Measurements from ENCODE around the gene FNDC11. TPM values are rescaled to one million over a fixed set of nuclear protein-coding genes. Genes with fewer than 3 reads are reported as not detected.
"Not testable (repeated sequence)": the region's sequence is repeated elsewhere in the genome, so short reads cannot be mapped to it uniquely, and the experiment has no call there.

Gene FNDC11
- total RNA-seq, 2 experiments from 2014 or later, result 1.7 to 1.8 TPM

DNA sequence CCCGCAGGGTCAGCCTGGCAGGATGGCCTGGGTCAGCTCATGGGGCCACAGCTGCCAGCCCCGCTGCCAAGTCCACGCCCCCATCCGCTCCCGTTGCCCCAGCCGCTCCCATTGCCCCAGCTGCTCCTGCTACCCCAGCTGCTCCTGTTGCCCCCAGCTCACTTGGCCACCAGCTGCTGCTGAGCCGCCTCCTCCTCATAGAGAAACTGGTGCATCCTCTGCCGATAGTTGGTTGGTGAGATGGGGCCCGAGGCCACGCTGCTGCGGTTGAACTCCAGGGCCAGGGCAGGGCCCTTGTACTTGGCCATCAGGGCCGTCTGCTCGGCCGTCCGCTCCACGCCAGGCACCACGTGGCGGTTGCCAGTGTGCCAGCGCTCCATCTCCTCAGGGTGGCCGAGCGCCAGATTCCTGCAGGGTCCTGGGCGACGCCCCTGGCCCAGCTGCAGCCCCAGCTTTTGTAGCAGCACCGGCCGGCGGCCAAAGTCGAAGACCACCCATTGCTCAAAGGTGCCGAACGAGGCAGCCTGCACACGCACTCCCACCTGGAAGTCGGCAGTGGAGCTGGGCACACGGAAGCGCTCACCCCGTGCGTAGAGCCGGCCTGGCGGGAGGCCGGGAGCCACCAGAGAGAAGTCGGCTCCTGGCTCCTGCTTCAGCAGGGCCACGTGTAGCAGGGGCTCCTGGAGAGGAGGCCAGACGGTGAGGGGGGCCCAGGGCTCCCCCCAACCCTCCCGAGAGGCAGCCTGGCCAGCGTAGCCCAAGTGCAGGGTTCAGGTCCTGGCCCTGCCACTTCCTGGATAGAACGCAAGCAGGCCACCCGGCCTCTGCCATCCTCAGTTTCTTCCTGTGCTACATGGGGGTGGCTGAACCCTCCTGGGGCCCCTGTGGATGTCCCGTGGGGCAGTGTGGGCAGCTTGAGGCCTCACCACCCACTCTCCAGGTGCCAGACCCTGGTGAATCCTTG, 15.3 kb downstream of the FNDC11 start:
- H3K4me3 Mint-ChIP-seq, result peak overlapping the region; percentile 45
- Histone ChIP-seq H3K4me3 (ENCODE audit: low read length) (peak overlapping the region; percentile 52), H3K4me1 (ENCODE audit: insufficient read depth, low read length) (peaks cover 52% of the 10 kb centered on the region), H3K9me3 (ENCODE audit: control insufficient read depth in 1 of 2, insufficient read depth in 1 of 2, low read length in 2 of 2) (peaks cover 0 to 7% of the 10 kb centered on the region in 2 experiments), H3K27ac (ENCODE audit: low read depth in 1 of 2, low read length in 2 of 2) (no peak overlapping the region), H3K36me3 (ENCODE audit: insufficient read depth, low read length) (peaks cover 15% of the 10 kb centered on the region), H3K27me3 (ENCODE audit: control insufficient read depth in 1 of 2, insufficient read depth in 2 of 2, low read length in 2 of 2) (no peaks in the 10 kb centered on the region)
- TF ChIP-seq, protein P1, sequence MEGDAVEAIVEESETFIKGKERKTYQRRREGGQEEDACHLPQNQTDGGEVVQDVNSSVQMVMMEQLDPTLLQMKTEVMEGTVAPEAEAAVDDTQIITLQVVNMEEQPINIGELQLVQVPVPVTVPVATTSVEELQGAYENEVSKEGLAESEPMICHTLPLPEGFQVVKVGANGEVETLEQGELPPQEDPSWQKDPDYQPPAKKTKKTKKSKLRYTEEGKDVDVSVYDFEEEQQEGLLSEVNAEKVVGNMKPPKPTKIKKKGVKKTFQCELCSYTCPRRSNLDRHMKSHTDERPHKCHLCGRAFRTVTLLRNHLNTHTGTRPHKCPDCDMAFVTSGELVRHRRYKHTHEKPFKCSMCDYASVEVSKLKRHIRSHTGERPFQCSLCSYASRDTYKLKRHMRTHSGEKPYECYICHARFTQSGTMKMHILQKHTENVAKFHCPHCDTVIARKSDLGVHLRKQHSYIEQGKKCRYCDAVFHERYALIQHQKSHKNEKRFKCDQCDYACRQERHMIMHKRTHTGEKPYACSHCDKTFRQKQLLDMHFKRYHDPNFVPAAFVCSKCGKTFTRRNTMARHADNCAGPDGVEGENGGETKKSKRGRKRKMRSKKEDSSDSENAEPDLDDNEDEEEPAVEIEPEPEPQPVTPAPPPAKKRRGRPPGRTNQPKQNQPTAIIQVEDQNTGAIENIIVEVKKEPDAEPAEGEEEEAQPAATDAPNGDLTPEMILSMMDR (IDR thresholded peaks at IDR 0.05), result no peak
- H3K4me1 Mint-ChIP-seq (ENCODE audit: low read depth), result peaks cover 16% of the 10 kb centered on the region
- ChIA-PET POLR2A (interaction anchor here (0.9 to 3.2 kb wide), 9 partner anchors 9 to 493 kb away, joined by 3 to 16 read pairs (median 4); partner anchors contain the start of genes PPDPF, SAMD10 and TCEA2), CTCF (interaction anchor here (1.4 kb wide), 1 partner anchor 32 kb away, joined by 5 read pairs; the partner anchor contains the start of gene PTK6)
- H3K27me3 Mint-ChIP-seq, result no peaks in the 10 kb centered on the region
- no peak overlapping the region for H3K27ac Mint-ChIP-seq
- no peaks in the 10 kb centered on the region for H3K36me3 Mint-ChIP-seq (ENCODE audit: low read depth)
- H3K9me3 Mint-ChIP-seq, result no peaks in the 10 kb centered on the region
- no peak for ATAC-seq (ENCODE audit: poor library complexity)
- DNase-seq, result peak in 1 of 14 experiments; percentile 44
- intact Hi-C loops (cut with DNase I, micrococcal nuclease), result loop anchor here in 1 of 2 experiments (2.0 kb wide), 1 partner anchor 16 kb away; no protein-coding TSS in a partner anchor

DNA sequence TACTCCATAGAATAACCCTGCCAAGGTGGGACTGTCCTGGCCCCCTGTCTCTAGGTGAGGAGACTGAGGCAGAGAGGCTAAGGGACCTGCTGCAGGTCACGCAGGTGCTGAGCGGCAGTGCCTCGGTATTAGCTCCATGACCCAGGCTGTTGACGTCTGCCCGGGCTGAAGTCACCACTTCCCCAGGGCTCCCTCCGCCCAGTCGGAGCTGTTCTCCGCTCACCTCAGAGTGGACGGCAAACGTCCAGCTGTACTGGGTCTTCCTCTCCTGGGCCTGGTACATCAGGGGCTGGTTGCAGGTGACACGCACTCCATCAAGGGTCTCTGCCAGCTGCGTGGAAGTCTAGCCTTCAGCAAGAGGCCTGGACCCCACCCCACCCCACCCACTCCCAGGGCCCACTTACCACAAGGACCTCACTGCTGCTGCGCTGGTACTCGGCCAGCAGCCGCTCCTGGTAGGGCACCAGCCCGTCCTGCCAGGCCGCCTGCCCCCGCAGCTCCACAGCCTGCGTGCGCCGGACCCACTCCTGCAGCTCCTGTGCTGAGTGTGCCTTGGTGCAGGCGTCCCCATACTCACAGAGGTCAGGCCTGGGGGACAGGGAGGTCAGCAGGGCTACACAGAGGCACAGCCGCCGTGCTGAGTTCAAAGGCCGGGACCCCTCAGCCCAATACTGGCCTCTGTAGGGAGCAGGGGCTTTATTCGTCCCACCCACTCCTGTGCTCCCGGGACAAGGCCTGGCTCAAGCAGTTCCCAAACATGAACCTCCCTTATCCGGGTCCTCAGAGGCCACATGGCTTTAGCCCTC, 16.5 kb downstream of the FNDC11 start:
- no peak overlapping the region for H3K4me3 Mint-ChIP-seq
- ChIA-PET CTCF (no interaction called here), POLR2A (interaction anchor here (3.2 kb wide), 1 partner anchor 71 kb away, joined by 11 read pairs; no protein-coding TSS in a partner anchor)
- Histone ChIP-seq H3K9me3 (ENCODE audit: control insufficient read depth in 1 of 2, insufficient read depth in 1 of 2, low read length in 2 of 2) (peaks cover 0 to 4% of the 10 kb centered on the region in 2 experiments), H3K27ac (ENCODE audit: low read depth in 1 of 2, low read length in 2 of 2) (no peak overlapping the region), H3K36me3 (ENCODE audit: insufficient read depth, low read length) (peaks cover 6% of the 10 kb centered on the region), H3K27me3 (ENCODE audit: control insufficient read depth in 1 of 2, insufficient read depth in 2 of 2, low read length in 2 of 2) (no peaks in the 10 kb centered on the region), H3K4me3 (ENCODE audit: low read length) (no peak overlapping the region), H3K4me1 (ENCODE audit: insufficient read depth, low read length) (peaks cover 58% of the 10 kb centered on the region)
- TF ChIP-seq, protein P1 (IDR thresholded peaks at IDR 0.05), result no peak
- H3K9me3 Mint-ChIP-seq, result no peaks in the 10 kb centered on the region
- intact Hi-C loops (cut with DNase I, micrococcal nuclease), result no loop called here
- peak in 2 of 14 experiments; percentile 21 to 51 for DNase-seq
- H3K27me3 Mint-ChIP-seq, result no peaks in the 10 kb centered on the region
- H3K27ac Mint-ChIP-seq, result no peak overlapping the region
- H3K4me1 Mint-ChIP-seq (ENCODE audit: low read depth), result peaks cover 16% of the 10 kb centered on the region
- ATAC-seq (ENCODE audit: poor library complexity), result no peak
- no peaks in the 10 kb centered on the region for H3K36me3 Mint-ChIP-seq (ENCODE audit: low read depth)

DNA sequence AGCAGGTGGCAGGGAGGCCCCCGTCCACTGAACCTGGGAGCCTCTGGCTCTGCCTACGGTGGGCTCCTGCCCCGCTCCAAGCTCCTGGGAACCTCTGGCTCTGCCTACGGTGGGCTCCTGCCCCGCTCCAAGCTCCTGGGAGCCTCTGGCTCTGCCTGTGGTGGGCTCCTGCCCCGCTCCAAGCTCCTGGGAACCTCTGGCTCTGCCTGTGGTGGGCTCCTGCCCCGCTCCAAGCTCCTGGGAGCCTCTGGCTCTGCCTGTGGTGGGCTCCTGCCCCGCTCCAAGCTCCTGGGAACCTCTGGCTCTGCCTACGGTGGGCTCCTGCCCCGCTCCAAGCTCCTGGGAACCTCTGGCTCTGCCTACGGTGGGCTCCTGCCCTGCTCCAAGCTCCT, 17.1 kb downstream of the FNDC11 start:
- DNase-seq; ATAC-seq (ENCODE audit: poor library complexity); H3K27ac ChIP-seq (ENCODE audit: low read depth in 1 of 2, low read length in 2 of 2); H3K27me3 Mint-ChIP-seq; H3K4me3 Mint-ChIP-seq; H3K27me3 ChIP-seq (ENCODE audit: control insufficient read depth in 1 of 2, insufficient read depth in 2 of 2, low read length in 2 of 2); H3K9me3 ChIP-seq (ENCODE audit: control insufficient read depth in 1 of 2, insufficient read depth in 1 of 2, low read length in 2 of 2); CTCF ChIA-PET; H3K27ac Mint-ChIP-seq; intact Hi-C loops (cut with DNase I, micrococcal nuclease); H3K4me3 ChIP-seq (ENCODE audit: low read length); POLR2A ChIA-PET; H3K9me3 Mint-ChIP-seq; H3K36me3 Mint-ChIP-seq (ENCODE audit: low read depth); H3K36me3 ChIP-seq (ENCODE audit: insufficient read depth, low read length): not testable (repeated sequence)
- peaks cover 58% of the 10 kb centered on the region for H3K4me1 ChIP-seq (ENCODE audit: insufficient read depth, low read length)
- H3K4me1 Mint-ChIP-seq (ENCODE audit: low read depth), result peaks cover 16% of the 10 kb centered on the region
